GM18505 (cell line): ENCODE results near the gene TNKS1BP1.

Source experiments
- ATAC-seq: cut with Tn5 transposase; IDR thresholded peaks from one replicate; pipeline ENCODE4 v1.9.1; 2021; ENCODE audit not compliant: unreplicated experiment
- POLR2A ChIP-seq: IDR thresholded peaks from 4 replicates; pipeline ENCODE4 v1.6.1; 2011; ENCODE audit warnings: borderline replicate concordance; ENCODE audit not compliant: insufficient read depth, insufficient read length; ENCODE audit errors: extremely low read depth

Gene TNKS1BP1

GRCh38 chr11:57320067-57320718, 4.6 kb downstream of the TNKS1BP1 start:
- no peak for ATAC-seq
- no peak for TF ChIP-seq POLR2A

GRCh38 chr11:57318178-57318577, 6.6 kb downstream of the TNKS1BP1 start:
- no peak for ATAC-seq
- no peak for TF ChIP-seq POLR2A

- TF ChIP-seq POLR2A: no peak
- ATAC-seq: no peak
Observed at GRCh38 chr11:57316017-57316416, 8.7 kb downstream of the TNKS1BP1 start.

- no peak for ATAC-seq
- TF ChIP-seq POLR2A: no peak
Observed at GRCh38 chr11:57315491-57315890, 9.3 kb downstream of the TNKS1BP1 start.

GRCh38 chr11:57314221-57314973, 10.4 kb downstream of the TNKS1BP1 start:
- no peak for ATAC-seq
- TF ChIP-seq POLR2A: no peak

GRCh38 chr11:57313788-57314135, 11.0 kb downstream of the TNKS1BP1 start:
- no peak for TF ChIP-seq POLR2A
- no peak for ATAC-seq

- no peak for TF ChIP-seq POLR2A
- ATAC-seq: no peak
Observed at GRCh38 chr11:57313071-57313787, 11.5 kb downstream of the TNKS1BP1 start.

GRCh38 chr11:57312511-57313021, 12.2 kb downstream of the TNKS1BP1 start:
- no peak for ATAC-seq
- TF ChIP-seq POLR2A: no peak

- peak; percentile 97 for ATAC-seq
- no peak for TF ChIP-seq POLR2A
Observed at GRCh38 chr11:57311109-57311936, 13.4 kb downstream of the TNKS1BP1 start.

- no peak for TF ChIP-seq POLR2A
- no peak for ATAC-seq
Observed at GRCh38 chr11:57310630-57311086, 14.1 kb downstream of the TNKS1BP1 start.

GRCh38 chr11:57310091-57310490, 14.7 kb downstream of the TNKS1BP1 start:
- TF ChIP-seq POLR2A: no peak
- no peak for ATAC-seq

GRCh38 chr11:57309106-57310059, 15.4 kb downstream of the TNKS1BP1 start:
- TF ChIP-seq POLR2A: no peak
- ATAC-seq: no peak
